NCI-H1930 (cell line): ENCODE data around the gene SMIM11.
"Not testable (repeated sequence)": the region's sequence is repeated elsewhere in the genome, so short reads cannot be mapped to it uniquely, and the experiment has no call there.

Experiments used
- DNase-seq, 2 experiments: peaks; one replicate each; lab custom pipeline; 2025; lab: John Stamatoyannopoulos, UW

The SMIM11 gene

GRCh38 chr21:34374940-34375618 is at the start of gene SMIM11:
Gene SMIM11, plus strand, starts transcription at chr21:34375507. Its CDS starts 3,998 bp downstream, at chr21:34379505.
- not testable (repeated sequence) for DNase-seq

GRCh38 chr21:34330055-34330454 is 45.3 kb upstream of the SMIM11 start:
- no peak for DNase-seq

- no peak for DNase-seq
Measured at GRCh38 chr21:34331726-34332125, 43.6 kb upstream of the SMIM11 start.

GRCh38 chr21:34332347-34332746 is 43.0 kb upstream of the SMIM11 start:
- no peak for DNase-seq

DNA sequence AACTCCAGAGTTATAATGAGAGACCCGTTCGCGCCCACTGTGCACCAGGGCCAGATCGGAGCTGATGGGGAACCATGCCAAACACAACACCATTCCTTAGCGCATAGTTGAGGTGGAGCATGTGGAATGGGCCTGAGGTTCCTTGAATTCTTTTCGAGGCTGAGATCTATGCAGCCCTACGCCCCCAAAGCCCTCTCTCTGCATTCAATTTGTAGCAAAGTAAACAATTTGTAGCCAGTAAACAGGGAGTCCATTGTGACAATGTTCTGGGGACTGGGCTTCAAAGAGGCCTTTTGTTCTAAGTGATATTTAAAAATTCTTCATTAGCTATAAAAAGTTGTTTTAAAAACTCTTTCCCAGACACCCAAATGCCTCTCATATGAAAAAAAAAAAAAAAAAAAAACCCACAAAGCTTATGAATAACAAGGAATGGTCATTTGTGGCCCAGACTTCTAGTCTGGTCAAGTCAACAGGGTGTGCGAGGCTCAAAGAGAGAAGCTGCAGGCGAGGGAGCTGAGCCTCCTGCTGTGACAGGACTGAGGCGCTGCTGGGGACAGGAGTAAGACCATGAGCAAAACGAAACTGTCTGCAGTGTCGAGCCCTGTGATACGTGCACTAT is 42.1 kb upstream of the SMIM11 start:
- no peak for DNase-seq

GRCh38 chr21:34335316-34335715 is 40.0 kb upstream of the SMIM11 start:
- DNase-seq, result peak; percentile 12 to 75

GRCh38 chr21:34336245-34336644 is 39.1 kb upstream of the SMIM11 start:
- DNase-seq, result no peak

DNA sequence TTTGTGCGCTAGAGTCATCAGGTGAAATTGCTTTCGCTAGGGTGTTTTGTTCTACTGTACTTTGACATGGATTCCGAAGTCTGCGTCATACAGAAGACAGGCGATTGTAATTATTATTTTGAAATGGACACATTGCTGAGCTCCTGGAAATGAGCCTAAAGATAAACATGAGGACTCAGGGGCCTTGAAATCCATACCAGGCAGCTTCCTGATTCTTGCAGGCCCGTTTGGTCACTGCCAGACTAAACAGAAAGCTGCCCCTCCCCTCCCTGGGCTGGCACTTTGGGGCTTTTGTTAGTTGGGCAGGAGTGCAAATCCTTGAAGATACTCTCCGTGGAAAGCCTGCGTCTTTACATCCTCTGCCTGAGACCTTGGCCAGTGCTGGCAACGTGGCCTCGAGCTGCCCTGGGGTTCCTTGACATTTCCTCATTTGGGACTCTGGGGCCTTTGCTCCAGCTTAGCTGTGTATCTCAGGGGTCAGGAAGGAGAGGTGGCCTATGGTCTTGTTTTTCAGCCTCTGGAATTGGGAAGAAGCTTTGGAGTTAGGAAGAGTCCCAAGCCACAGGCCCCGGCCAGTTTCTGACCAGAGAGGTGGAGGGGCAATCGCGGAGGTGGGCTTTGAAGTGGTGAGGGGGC is 38.4 kb upstream of the SMIM11 start:
- DNase-seq, result no peak

GRCh38 chr21:34337741-34338140 is 37.6 kb upstream of the SMIM11 start:
- no peak for DNase-seq

- no peak for DNase-seq
Measured at GRCh38 chr21:34338226-34338625, 37.1 kb upstream of the SMIM11 start.

DNA sequence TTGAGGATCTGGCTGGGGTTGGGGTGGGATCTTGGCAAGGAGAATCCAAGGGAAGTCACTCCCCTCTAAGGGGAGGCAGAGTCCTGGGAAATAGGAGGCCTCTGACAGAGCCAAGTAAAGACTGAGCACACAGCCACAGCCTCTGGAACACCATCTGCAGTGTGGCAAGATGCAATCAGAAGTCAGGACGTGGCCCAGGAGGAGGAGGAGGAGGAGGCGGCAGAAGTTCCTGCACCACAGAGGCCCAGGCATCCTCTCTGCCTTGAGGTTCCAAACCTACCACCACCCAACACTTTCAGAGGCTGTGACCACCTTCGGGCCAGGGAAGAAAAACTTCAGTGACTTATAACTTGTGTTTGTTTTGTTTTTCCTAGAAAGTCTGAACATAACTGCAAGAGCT is 35.2 kb upstream of the SMIM11 start:
- DNase-seq, result no peak

DNA sequence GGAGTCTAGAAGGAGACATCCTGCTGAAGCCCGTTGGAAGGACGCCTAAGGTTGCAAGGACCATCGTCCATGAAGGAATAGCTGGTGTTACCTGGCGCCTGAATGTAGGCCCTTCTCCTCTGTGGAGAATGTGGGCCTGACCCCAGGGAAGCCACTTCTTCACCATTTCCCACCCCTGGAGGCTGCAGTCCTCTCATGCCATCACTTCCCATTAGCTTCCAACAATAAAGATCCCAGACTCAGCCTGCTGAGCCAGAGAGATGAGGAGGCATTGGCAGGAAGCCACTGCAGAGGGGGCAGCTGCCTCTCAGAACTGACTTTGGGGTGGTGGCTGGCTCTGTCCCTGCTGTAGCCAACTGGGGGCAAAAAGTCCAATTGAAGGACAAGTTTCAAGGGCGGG is 32.8 kb upstream of the SMIM11 start:
- no peak for DNase-seq

- no peak for DNase-seq
Measured at GRCh38 chr21:34343347-34343746, 32.0 kb upstream of the SMIM11 start.

GRCh38 chr21:34343838-34344381 is 31.4 kb upstream of the SMIM11 start:
- DNase-seq, result no peak

- DNase-seq, result no peak
Measured at GRCh38 chr21:34344584-34344983, 30.7 kb upstream of the SMIM11 start.

GRCh38 chr21:34345091-34345871 is 30.0 kb upstream of the SMIM11 start:
- no peak for DNase-seq

DNA sequence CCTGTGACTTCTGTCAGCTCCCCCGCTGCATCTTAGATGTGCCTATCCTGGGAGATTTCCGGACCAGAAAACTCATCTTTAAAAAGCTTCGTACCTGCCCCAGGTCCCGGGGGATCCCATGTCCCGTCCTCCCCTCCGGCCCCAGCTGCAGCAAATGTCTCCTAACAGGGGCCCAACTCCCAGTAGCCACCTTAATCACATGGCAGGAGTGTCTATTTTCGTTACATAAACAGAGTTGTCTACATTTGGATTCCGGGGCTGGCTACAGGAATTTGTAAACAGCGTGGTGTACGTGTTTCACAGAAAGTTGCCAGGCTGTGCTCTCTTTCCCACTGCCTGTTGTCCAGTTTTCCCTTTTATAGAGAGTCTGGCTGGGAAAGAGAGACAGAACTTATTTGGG is 29.4 kb upstream of the SMIM11 start:
- no peak for DNase-seq

- DNase-seq, result no peak
Measured at GRCh38 chr21:34348890-34349519, 26.3 kb upstream of the SMIM11 start.

DNA sequence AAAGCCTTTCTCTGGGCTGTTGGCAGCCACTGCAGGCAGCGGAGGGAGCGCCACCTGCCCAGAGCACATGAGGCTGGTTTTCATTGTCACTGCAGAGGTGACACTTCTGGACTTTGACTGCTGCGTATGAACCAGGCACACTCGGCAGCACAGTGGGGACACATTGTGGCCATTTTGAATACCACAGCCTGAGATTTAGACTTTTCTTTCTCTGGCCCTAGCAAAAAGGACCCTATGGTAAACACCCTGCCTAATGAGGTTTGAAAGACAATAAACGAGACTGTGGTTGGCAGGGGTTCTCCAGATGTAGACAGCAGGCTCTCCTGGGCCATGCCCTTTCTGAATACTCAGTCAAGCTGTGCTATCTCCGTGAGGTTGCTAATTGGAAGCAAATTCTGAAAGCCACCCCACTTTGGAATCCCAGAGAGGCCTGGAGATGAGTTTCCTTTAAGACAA is 23.5 kb upstream of the SMIM11 start:
- DNase-seq, result peak in 1 of 2 experiments; percentile 39

DNA sequence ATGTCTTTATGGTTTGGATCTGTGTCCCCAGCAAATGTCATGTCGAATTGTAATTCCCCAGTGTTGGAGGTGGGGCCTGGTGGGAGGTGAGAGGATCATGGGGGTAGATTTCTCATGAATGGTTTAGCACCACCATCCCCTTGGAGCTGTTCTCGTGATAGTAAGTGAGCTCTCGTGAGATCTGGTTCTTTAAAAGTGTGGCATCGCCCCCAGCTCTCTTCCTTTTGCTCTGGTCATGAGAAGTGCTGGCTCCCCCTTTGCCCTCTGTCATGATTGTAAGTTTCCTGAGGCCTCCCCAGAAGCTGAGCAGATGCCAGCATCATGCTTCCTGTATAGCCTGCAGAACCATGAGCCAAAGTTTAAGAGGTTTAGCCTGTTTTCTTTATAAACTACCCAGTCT is 22.8 kb upstream of the SMIM11 start:
- no peak for DNase-seq

GRCh38 chr21:34353182-34353581 is 22.1 kb upstream of the SMIM11 start:
- DNase-seq, result no peak

GRCh38 chr21:34354836-34355235 is 20.5 kb upstream of the SMIM11 start:
- DNase-seq, result no peak
